ENCODE results near the gene GAPDH.

GRCh38 chr12:6523708-6524107 lies 10.6 kb upstream of the GAPDH start:
- TF ChIP-seq POLR2A (IDR thresholded peaks at IDR 0.05) (no peak), CTCF (IDR thresholded peaks at IDR 0.05) (no peak), POLR2AphosphoS5 (IDR thresholded peaks at IDR 0.05) (no peak), EP300 (IDR thresholded peaks at IDR 0.05) (no peak)

Data from stomach (tissue), 4 donors.